Fibroblast of lung (primary cell): Measurements from ENCODE around the gene SOCS1. TPM values are rescaled to one million over a fixed set of nuclear protein-coding genes. Genes with fewer than 3 reads are reported as not detected.

Experiments
- DNase-seq, 2 donors: peaks; one replicate each; pipeline versions ENCODE4 v3.0.0 to v3.0.0-alpha.2; 2010; ENCODE audit warnings: low read depth in 2 of 2
- H2AFZ ChIP-seq: 2 replicates; pipeline ENCODE4 v1.5.1; 2012; ENCODE audit warnings: low read length, control low read depth, inconsistent platforms
- H3K27ac ChIP-seq: 2 replicates; pipeline ENCODE4 v1.5.1; 2011; ENCODE audit warnings: low read length, control low read depth; ENCODE audit not compliant: insufficient read depth
- H3K27me3 ChIP-seq: 2 replicates; pipeline ENCODE4 v1.5.1; 2011; ENCODE audit warnings: mild to moderate bottlenecking, low read length; ENCODE audit not compliant: control insufficient read depth, insufficient read depth
- H3K36me3 ChIP-seq: 2 replicates; pipeline ENCODE4 v1.5.1; 2011; ENCODE audit warnings: low read length; ENCODE audit not compliant: control insufficient read depth, insufficient read depth
- H3K4me1 ChIP-seq: 2 replicates; pipeline ENCODE4 v1.5.1; 2011; ENCODE audit warnings: low read length; ENCODE audit not compliant: control insufficient read depth, insufficient read depth; ENCODE audit errors: extremely low read depth
- H3K4me2 ChIP-seq: 2 replicates; pipeline ENCODE4 v1.5.1; 2011; ENCODE audit warnings: low read length, control low read depth; ENCODE audit not compliant: insufficient read depth; ENCODE audit errors: extremely low read depth
- H3K4me3 ChIP-seq, 4 experiments: fragments of 200-600 bp in 1 of 4; sonication (generic) in 1 of 4; replicated peaks in 1 of 4; 2 replicates each; pipeline ENCODE4 v1.5.1; 2011 to 2016; ENCODE audit warnings: low read length in 4 of 4, low read depth in 3 of 4, mild to moderate bottlenecking in 3 of 4, control low read depth in 2 of 4, inconsistent platforms in 1 of 4, mixed read lengths in 1 of 4; ENCODE audit not compliant: insufficient read depth in 1 of 4; ENCODE audit errors: control extremely low read depth in 1 of 4
- H3K79me2 ChIP-seq: 2 replicates; pipeline ENCODE4 v1.5.1; 2012; ENCODE audit warnings: mild to moderate bottlenecking, low read length, inconsistent platforms; ENCODE audit not compliant: control insufficient read depth, insufficient read depth
- H3K9ac ChIP-seq: 2 replicates; pipeline ENCODE4 v1.5.1; 2011; ENCODE audit warnings: mild to moderate bottlenecking, low read length, control low read depth; ENCODE audit not compliant: insufficient read depth
- H3K9me3 ChIP-seq: 2 replicates; pipeline ENCODE4 v1.5.1; 2012; ENCODE audit warnings: low read depth, low read length; ENCODE audit not compliant: control insufficient read depth, insufficient read depth
- H4K20me1 ChIP-seq: 2 replicates; pipeline ENCODE4 v1.5.1; 2011; ENCODE audit warnings: low read length; ENCODE audit not compliant: control insufficient read depth, insufficient read depth; ENCODE audit errors: extremely low read depth
- CTCF ChIP-seq, 2 donors: IDR thresholded peaks in 1 of 2; conservative IDR thresholded peaks in 1 of 2; 1 replicate in 1 of 2; 2 replicates in 1 of 2; pipeline ENCODE4 v1.5.1; 2011 to 2012; ENCODE audit warnings: low read length in 2 of 2, control low read depth in 1 of 2, inconsistent platforms in 1 of 2, low read depth in 1 of 2, mild to moderate bottlenecking in 1 of 2
- EZH2 ChIP-seq: IDR thresholded peaks from 2 replicates; pipeline ENCODE4 v1.5.1; 2012; ENCODE audit warnings: low read length, control low read depth, mild to moderate bottlenecking; ENCODE audit errors: missing control alignments
- polyA plus RNA-seq, 2 donors: library from polyadenylated mRNA; depleted of rRNA in 1 of 2; stranded (reverse) in 1 of 2; unstranded in 1 of 2; fragments of >200 nt; gene quantifications; 2 replicates each; pipeline ENCODE4 v1.2.1, GENCODE V29; 2011 to 2012; ENCODE audit warnings: missing spikeins in 1 of 2
- total RNA-seq: library from RNA; depleted of rRNA; stranded (reverse); fragments of >200 nt; gene quantifications from 2 replicates; pipeline ENCODE4 v1.2.1, GENCODE V29; 2014

Gene SOCS1
- total and polyA plus RNA-seq, 2 donors (not counting 1 experiment from before 2014, with no cell fraction given): 17.7 to 21.1 TPM

- no peak overlapping the region for H3K4me2 ChIP-seq
Observed at GRCh38 chr16:11296351-11296705, 40.3 kb upstream of the SOCS1 start.

GRCh38 chr16:11295672-11296071 lies 39.7 kb upstream of the SOCS1 start:
- Histone ChIP-seq H3K27ac (no peak overlapping the region), H3K4me1 (peaks cover 5% of the 10 kb centered on the region), H3K9ac (no peak overlapping the region), H2AFZ (no peak overlapping the region), H3K36me3 (no peaks in the 10 kb centered on the region), H4K20me1 (no peaks in the 10 kb centered on the region), H3K27me3 (no peaks in the 10 kb centered on the region), H3K4me2 (no peak overlapping the region), H3K4me3 (no peak overlapping the region), H3K79me2 (no peaks in the 10 kb centered on the region), H3K9me3 (no peaks in the 10 kb centered on the region)
- no peak for TF ChIP-seq EZH2
- TF ChIP-seq CTCF (conservative IDR thresholded peaks at IDR 0.05 in 1 of 2, IDR thresholded peaks at IDR 0.05 in 1 of 2; ENCODE audit: low read depth in 1 of 2, low read length in 2 of 2): no peak
- no peak for DNase-seq

More at GRCh38 chr16:11296351-11296705, 40.3 kb upstream of the SOCS1 start:
- no peaks in the 10 kb centered on the region for H4K20me1 ChIP-seq
- H3K9me3 ChIP-seq: no peaks in the 10 kb centered on the region
- H3K9ac ChIP-seq: no peak overlapping the region
- H3K4me3 ChIP-seq: no peak overlapping the region
- H2AFZ ChIP-seq: no peak overlapping the region
- no peak overlapping the region for H3K27ac ChIP-seq
- no peaks in the 10 kb centered on the region for H3K79me2 ChIP-seq
- H3K4me1 ChIP-seq: peaks cover 5% of the 10 kb centered on the region
- no peak for DNase-seq
- no peaks in the 10 kb centered on the region for H3K36me3 ChIP-seq
- no peaks in the 10 kb centered on the region for H3K27me3 ChIP-seq
- no peak for TF ChIP-seq EZH2
- TF ChIP-seq CTCF (conservative IDR thresholded peaks at IDR 0.05 in 1 of 2, IDR thresholded peaks at IDR 0.05 in 1 of 2; ENCODE audit: low read depth in 1 of 2, low read length in 2 of 2): no peak

- H3K9me3 ChIP-seq: no peaks in the 10 kb centered on the region
- H2AFZ ChIP-seq: no peak overlapping the region
- no peak overlapping the region for H3K4me3 ChIP-seq
- H3K27me3 ChIP-seq: peaks cover 9% of the 10 kb centered on the region
- H3K27ac ChIP-seq: no peak overlapping the region
- no peak overlapping the region for H3K9ac ChIP-seq
- H4K20me1 ChIP-seq: no peaks in the 10 kb centered on the region
- no peak for DNase-seq
- H3K4me1 ChIP-seq: peaks cover 3% of the 10 kb centered on the region
- no peaks in the 10 kb centered on the region for H3K36me3 ChIP-seq
- TF ChIP-seq EZH2 (no peak), CTCF (conservative IDR thresholded peaks at IDR 0.05 in 1 of 2, IDR thresholded peaks at IDR 0.05 in 1 of 2; ENCODE audit: low read depth in 1 of 2, low read length in 2 of 2) (no peak)
- H3K79me2 ChIP-seq: no peaks in the 10 kb centered on the region
- no peak overlapping the region for H3K4me2 ChIP-seq
Observed at GRCh38 chr16:11292076-11292748, 36.2 kb upstream of the SOCS1 start.
